COLO829 (cell line): ENCODE results near the gene CARD6.
"Not testable (repeated sequence)": the region's sequence is repeated elsewhere in the genome, so short reads cannot be mapped to it uniquely, and the experiment has no call there.

Source experiments
- DNase-seq: peaks from one replicate; pipeline ENCODE4 v3.0.0; 2012; ENCODE audit warnings: low spot score

CARD6 gene

DNA sequence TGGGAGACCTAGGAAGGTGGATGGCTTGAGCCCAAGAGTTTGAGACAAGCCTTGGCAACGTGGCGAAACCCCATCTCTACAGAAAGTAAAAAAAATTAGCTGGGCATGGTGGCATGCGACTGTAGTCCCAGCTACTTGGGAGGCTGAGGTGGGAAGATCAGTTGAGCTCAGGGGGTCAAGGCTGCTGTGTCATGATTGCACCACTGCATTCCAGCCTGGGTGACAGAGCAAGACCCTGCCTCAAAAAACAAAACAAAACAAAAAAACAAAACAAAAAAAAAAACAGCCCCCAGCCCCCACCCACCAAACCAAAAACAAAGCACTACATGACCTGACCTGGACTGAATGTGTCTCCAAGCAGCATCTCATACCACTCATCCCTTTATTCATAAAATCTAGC is 34.8 kb downstream of the CARD6 start:
- DNase-seq, result no peak

DNA sequence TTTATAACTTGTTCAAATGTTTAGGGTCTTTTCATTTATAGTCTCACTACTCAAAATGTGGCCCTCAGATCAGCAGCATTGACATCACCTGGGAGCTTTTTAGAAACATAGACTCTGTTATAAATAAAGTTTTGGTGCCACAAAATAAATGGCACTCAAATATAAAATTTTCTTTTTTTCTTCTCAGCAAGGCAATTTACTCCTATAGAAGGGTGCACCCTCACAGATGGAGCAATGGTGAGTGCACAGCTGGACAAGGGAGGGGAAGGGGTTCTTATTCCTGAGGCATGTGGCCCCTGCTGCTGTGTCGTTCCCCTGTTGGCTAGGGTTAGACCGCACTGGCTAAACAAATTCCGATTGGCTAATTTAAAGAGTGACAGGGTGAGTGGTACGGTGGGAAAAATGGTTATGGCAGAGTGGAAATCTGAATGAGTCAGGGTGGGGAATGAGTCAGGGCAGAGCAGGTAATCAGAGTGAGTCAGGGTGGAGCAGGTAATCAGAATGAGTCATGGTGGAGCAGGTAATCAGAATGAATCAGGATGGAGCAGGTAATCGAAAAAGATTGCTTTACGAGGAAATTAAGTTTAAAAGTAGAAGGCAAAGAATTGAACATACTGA is 36.3 kb downstream of the CARD6 start:
- DNase-seq, result no peak

DNA sequence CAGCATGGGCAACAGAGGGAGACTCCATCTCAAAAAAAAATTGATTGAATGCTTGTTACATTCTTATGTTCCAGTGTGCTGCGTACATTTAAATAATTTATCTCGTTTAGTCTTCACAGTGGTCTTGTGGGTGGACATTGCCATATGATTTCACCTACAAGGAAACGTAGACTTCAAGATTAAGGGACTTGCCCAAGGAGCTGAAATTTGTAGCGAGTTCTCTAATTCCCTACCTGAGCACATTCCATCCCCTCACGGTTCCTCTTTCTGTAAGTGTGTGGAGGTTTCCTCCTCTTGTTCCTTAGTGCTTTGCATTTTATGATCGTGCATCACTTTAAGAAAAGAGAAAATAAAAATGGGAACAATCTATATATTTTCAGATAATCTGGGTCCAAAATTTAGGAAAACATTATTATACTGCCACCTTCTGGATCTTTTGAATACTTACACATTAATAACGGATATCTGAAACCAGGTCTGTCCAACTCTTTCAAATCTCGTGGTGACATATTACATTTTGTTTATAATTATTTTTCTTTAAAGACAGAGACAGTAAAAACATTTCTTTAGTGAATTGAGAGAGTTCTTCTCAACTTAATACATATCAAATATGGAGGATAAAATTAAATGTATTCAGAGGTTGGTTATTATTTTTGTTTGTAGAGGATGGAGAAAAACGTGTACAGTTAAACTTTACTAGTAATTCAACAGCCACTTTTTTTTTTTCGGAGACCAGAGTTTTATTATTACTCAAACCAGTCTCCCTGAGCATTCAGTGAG is 38.2 kb downstream of the CARD6 start:
- peak; percentile 14 for DNase-seq

DNA sequence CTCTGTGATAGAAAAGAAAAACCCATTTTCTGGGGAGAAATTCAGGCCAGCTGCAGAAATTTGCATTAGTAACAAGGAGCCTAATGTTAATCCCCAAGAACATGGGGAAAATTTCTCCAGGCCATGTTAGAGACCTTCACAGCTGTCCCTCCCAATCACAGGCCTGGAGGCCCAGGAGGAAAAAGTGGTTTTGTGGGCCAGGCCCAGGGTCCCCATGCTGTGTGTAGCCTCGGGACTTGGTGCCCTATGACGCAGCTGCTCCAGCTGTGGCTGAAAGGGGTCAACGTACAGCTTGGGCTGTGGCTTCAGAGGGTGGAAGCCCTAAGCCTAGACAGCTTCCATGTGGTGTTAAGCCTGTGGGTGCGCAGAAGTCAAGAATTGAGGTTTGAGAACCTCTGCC is 41.1 kb downstream of the CARD6 start:
- no peak for DNase-seq

DNA sequence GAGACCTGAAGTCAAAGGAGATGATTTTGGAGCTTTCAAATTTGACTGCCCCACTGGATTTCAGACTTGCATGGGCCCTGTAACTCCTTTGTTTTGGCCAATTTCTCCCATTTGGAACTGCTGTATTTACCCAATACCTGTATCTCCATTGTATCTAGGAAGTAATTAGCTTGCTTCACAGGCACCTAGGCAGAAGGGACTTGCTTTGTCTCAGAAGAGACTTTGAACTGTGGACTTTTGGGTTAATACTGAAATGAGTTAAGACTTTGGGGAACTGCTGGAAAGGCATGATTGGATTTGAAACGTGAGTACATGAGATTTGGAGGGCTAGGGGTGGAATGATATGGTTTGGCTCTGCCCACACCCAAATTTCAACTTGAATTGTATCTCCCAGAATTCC is 41.9 kb downstream of the CARD6 start:
- not testable (repeated sequence) for DNase-seq

DNA sequence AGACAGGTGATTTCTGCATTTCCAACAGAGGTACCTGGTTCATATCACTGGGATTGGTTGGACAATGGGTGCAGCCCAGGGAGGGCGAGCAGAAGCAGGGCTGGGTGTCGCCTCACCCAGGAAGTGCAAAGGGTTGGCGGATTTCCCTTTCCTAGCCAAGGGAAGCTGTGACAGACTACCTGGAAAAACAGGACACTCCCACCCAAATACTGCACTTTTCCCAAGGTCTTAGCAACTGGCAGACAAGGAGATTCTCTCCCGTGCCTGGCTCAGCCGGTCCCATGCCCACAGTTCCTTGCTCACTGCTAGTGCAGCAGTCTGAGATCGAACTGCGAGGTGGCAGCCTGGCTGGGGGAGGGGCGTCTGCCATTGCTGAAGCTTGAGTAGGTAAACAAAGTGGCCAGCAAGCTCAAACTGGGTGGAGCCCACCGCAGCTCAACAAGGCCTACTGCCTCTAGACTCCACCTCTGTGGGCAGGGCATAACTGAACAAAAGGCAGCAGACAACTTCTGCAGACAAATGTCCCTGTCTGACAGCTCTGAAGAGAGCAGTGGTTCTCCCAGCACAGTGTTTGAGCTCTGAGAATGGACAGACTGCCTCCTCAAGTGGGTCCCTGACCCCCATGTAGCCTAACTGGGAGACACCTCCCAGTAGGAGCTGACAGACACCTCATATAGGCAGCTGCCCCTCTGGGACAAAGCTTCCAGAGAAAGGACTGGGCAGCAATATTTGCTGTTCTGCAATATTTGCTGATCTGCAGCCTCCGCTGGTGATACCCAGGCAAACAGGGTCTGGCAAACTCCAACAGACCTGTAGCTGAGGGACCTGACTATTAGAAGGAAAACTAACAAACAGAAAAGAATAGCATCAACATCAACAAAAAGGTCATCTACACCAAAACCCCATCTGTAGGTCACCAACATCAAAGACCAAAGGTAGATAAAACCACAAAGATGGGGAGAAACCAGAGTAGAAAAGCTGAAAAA is 54.6 kb downstream of the CARD6 start:
- DNase-seq, result not testable (repeated sequence)

DNA sequence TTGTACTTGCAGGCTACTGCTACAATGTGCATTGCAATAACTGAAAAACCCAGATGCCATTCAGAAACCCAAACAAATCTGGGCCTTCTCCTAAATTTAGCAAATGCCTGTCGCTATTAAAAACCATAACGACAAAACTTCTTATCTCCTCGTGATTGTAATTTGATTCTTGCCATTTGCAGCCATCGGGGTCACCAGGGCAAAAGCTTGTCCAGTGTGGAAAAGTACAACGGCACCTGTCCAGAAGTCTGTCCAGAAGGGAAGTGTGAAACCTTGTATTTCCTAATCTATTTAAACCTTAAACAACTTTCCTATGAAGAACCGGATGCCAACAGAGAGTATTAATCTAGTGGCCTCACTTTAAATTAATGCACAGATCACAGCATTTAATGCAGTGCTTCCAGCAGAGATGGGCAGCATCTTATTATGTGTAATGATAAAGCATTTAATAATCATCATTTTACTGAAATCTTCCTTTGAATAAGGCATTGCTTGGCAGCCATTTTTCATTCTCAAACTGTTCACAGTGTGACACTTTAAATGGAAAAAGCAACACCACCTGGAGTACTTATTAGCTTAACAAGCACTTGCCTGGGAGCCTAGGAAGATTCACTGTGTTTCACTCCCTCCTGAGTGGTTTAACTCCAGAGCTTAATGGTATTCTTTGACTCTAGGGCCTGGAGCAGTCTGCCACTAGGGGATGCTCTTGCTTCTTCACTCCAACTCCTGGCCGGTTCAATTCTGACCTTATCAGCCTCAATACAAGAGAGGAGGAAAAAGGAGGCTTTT is 63.2 kb downstream of the CARD6 start:
- DNase-seq, result peak; percentile 51

DNA sequence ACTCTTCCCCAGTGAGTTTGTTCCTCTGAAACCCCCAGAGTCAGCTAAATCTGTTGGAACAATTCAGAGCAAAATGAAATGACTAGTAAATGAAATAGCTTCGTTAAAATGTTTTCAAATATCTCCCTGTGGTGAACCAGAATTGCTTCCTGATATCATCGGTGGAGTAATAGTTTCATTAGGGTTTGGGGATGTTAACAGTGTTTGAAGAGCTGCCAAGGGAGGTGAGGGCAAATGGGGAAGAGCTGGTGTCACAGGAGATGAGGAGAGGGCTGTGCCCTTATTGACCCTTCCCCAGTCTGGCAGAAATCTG is 63.8 kb downstream of the CARD6 start:
- no peak for DNase-seq

DNA sequence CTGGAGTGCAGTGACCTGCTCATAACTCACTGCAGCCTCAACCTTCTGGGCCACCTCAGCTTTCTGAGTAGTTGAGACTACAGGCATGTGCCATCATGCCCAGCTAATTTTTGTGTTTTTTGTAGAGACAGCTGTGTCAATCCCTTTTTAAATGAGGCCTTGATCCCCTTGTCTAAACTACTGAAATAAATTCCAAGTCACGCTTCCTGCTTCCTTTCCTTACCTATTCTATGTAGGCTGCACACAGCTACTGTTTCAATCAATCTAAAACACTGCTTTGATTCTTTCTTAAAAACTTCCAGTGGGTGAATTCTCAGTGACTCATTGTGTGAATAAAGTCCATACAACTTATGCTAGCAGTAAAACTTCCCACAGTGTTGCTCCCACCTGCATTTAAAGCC is 65.2 kb downstream of the CARD6 start:
- DNase-seq, result peak; percentile 40

DNA sequence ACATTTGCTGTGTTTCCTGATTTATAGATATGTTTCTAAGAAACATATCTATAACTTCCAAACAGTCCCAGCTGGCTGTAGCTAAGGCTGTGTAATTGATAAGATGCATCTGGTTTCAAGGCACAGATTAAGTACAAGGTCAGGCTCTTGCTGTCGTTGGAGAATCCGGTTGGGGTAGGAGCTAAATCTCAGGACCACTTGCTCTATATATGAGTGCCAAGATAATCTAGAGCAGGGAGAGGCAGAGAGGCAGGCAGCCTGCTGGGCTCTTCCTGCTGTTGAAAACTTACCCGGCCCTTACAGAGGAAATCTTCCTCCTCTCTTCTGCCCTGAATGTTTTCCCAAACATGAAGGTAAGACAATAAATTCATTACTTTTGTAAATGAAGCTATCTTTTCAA is 68.1 kb downstream of the CARD6 start, which contains the start of gene C7:
Gene C7, plus strand, starts transcription at position 234 of the 400 bp plus-strand sequence. Its CDS starts 114 bp downstream, at position 348.
- no peak for DNase-seq

DNA sequence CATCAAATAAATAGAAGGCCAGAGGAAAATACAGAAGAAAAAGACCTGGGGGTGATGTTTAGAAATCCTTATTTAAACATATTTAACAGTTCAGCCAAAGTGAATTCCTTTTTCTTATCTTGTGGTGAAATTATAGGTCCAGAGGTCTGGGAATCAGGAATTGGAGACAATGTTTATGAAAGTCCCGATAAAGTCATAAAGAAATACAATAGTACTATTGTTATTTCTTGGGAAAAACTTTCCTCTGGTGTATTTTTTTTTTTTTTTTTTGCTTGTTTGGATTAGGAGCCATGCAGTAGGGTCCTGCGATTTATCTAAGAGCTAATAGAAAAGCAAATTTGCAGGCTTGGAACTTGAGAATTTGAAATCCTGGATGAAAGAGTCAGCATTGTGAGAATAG is 68.6 kb downstream of the CARD6 start:
- DNase-seq, result no peak
